Astrocyte of the cerebellum (primary cell): ENCODE results near the gene CLCN4.

Experiments
- DNase-seq: peaks from one replicate; pipeline ENCODE4 v3.0.0-alpha.2; 2011; ENCODE audit warnings: low read depth
- H3K4me3 ChIP-seq: 2 replicates; pipeline ENCODE4 v1.5.1; 2011; ENCODE audit warnings: mild to moderate bottlenecking, low read depth, low read length, moderate library complexity
- CTCF ChIP-seq: IDR thresholded peaks from 2 replicates; pipeline ENCODE4 v1.5.1; 2012; ENCODE audit warnings: low read length, low read depth, moderate library complexity, mild to moderate bottlenecking; ENCODE audit errors: missing control alignments
- in situ Hi-C: cut with HindIII; loops from 2 replicates; pipeline ENCODE4 v1.10.0; 2017; ENCODE audit warnings: low sequenced_read_pairs

Gene CLCN4

DNA sequence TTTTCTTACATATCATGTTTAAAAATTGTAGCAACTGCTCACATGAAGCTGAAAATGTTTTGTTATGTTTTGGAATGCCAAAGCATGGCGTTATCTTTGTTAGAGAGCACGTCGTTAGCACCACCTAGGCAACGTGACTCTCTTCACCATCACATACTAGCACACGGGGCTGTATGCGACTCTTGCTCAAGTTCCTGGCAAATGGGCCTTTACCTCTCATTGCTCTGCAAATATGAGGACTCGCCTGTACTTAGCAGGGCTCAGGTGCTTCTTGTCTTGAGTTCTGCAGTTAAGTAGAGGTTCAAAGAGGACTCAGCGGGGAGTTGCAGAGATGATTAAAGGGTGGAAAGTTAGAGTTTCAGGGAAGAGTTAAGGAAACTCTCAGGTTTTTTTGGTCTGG, 59.4 kb downstream of the CLCN4 start:
- TF ChIP-seq CTCF: no peak
- in situ Hi-C loops: no loop called here

GRCh38 chrX:10217198-10217597, 60.4 kb downstream of the CLCN4 start:
- TF ChIP-seq CTCF: no peak
- in situ Hi-C loops: no loop called here
- H3K4me3 ChIP-seq: no peak overlapping the region
- DNase-seq: no peak

More for the DNA sequence above, 59.4 kb downstream of the CLCN4 start:
- H3K4me3 ChIP-seq: no peak overlapping the region
- no peak for DNase-seq

GRCh38 chrX:10221651-10222050, 64.9 kb downstream of the CLCN4 start:
- in situ Hi-C loops: no loop called here
- H3K4me3 ChIP-seq: no peak overlapping the region
- no peak for TF ChIP-seq CTCF
- DNase-seq: no peak

GRCh38 chrX:10223276-10223675, 66.5 kb downstream of the CLCN4 start:
- TF ChIP-seq CTCF: no peak
- DNase-seq: no peak
- in situ Hi-C loops: no loop called here
- H3K4me3 ChIP-seq: no peak overlapping the region

DNA sequence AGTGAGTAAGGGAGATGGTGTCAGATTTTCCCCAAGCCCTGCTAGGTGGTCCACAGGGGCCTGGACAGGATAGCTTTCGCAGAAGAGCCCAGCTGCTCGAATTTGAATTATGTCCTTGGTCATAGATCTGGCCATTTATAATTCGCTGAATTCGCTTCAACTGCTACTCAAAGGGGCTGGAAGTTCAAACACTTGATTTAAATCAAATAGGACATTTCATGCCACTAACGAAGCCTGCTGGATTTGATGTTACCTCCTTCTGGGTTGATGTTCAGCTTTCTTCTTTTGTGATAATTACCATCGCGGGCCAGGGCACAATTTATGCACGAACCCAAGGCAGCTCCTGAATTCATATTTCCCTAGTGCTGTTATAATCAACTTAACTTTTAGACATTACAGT, 67.0 kb downstream of the CLCN4 start:
- in situ Hi-C loops: no loop called here
- H3K4me3 ChIP-seq: no peak overlapping the region
- TF ChIP-seq CTCF: no peak
- no peak for DNase-seq

DNA sequence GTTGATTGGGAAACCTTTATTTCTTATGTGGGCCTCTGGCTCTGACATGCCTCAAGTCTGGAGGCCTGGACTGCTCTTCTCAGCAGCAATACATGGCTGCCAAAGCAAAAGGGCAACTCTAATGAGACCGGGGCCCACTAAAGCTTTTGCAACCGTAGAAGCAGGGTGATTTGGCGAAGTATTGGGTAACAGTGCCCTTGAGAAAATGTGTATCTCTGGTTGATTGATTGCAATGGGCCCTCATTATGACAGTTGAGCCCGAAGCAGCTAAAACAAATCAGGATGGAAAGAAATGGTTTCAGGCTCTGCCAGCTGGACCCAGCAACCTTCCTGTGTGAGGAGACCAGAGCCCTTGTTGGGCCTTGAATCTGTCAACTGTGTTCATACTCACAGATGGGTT, 73.4 kb downstream of the CLCN4 start:
- in situ Hi-C loops: no loop called here
- no peak for TF ChIP-seq CTCF
- no peak for DNase-seq
- no peak overlapping the region for H3K4me3 ChIP-seq

- in situ Hi-C loops: no loop called here
- no peak for TF ChIP-seq CTCF
- DNase-seq: no peak
- no peak overlapping the region for H3K4me3 ChIP-seq
These were observed 74.7 kb downstream of the CLCN4 start for GRCh38 chrX:10231461-10231860.
